ENCODE measurements around the gene PEX14. TPM values are rescaled to one million over a fixed set of nuclear protein-coding genes. Genes with fewer than 3 reads are reported as not detected.
A peak's percentile ranks its signal among the peaks of the same experiment; 100 is the strongest.

The PEX14 gene
- polyA plus RNA-seq, 1 donor from 2014 or later = 13.5 TPM

DNA sequence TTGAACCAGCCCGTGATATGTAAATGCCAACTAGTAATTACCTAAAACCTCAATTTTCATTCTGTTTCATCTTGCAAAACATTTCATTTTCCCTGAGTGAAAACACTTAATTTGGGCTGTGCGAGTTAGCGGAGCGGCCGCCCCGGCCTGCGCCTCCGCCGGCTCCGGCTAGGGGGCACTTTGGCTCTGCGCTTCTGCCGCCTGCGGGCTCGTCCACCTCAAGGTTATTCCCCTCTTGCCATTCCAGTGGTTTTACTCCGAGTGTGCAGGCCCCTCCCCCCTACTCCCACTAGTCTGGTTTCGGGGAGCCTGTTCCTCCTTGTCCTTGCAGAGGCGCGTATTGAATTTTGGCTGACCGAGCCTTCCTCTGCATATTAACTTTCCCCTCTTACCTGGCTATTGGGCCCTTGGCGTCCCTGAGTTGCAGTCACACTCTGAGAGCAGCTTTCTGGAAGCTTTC, 55.6 kb downstream of the PEX14 start:
- H4K20me1 ChIP-seq (ENCODE audit: insufficient read depth) = no peaks in the 10 kb centered on the region
- no peaks in the 10 kb centered on the region for H3K27me3 ChIP-seq (ENCODE audit: insufficient read depth, low read depth, low read length)
- H3F3A ChIP-seq (ENCODE audit: insufficient read depth, low read length, poor library complexity, severe bottlenecking) = no peaks in the 10 kb centered on the region
- H3K9me2 ChIP-seq (ENCODE audit: insufficient read depth, low read length) = no peaks in the 10 kb centered on the region
- no peak overlapping the region for H3K4me2 ChIP-seq (ENCODE audit: low read length)
- H3K36me3 ChIP-seq (ENCODE audit: insufficient read depth, low read length) = no peaks in the 10 kb centered on the region
- no peak overlapping the region for H3K9ac ChIP-seq (ENCODE audit: low read length)
- no peak overlapping the region for H3K4me3 ChIP-seq (ENCODE audit: low read length)
- H2AFZ ChIP-seq (ENCODE audit: low read depth, low read length) = no peak overlapping the region
- H3K79me2 ChIP-seq (replicated peaks; ENCODE audit: insufficient read depth, low read length) = no peaks in the 10 kb centered on the region
- no peaks in the 10 kb centered on the region for H3K9me3 ChIP-seq (ENCODE audit: low read length)
- peak; percentile 76 for TF ChIP-seq SMC3 (conservative IDR thresholded peaks at IDR 0.05; ENCODE audit: poor library complexity)
- TF ChIP-seq EP300 (conservative IDR thresholded peaks at IDR 0.05; ENCODE audit: poor library complexity, severe bottlenecking) = no peak
- TF ChIP-seq, protein P1, sequence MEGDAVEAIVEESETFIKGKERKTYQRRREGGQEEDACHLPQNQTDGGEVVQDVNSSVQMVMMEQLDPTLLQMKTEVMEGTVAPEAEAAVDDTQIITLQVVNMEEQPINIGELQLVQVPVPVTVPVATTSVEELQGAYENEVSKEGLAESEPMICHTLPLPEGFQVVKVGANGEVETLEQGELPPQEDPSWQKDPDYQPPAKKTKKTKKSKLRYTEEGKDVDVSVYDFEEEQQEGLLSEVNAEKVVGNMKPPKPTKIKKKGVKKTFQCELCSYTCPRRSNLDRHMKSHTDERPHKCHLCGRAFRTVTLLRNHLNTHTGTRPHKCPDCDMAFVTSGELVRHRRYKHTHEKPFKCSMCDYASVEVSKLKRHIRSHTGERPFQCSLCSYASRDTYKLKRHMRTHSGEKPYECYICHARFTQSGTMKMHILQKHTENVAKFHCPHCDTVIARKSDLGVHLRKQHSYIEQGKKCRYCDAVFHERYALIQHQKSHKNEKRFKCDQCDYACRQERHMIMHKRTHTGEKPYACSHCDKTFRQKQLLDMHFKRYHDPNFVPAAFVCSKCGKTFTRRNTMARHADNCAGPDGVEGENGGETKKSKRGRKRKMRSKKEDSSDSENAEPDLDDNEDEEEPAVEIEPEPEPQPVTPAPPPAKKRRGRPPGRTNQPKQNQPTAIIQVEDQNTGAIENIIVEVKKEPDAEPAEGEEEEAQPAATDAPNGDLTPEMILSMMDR (IDR thresholded peaks at IDR 0.05; ENCODE audit: poor library complexity, severe bottlenecking) = peak; percentile 76
- TF ChIP-seq MXI1 (conservative IDR thresholded peaks at IDR 0.05; ENCODE audit: poor library complexity, severe bottlenecking) = no peak
- peak; percentile 81 for TF ChIP-seq RAD21 (conservative IDR thresholded peaks at IDR 0.05)
- H3K27ac ChIP-seq (ENCODE audit: low read length) = no peak overlapping the region

DNA sequence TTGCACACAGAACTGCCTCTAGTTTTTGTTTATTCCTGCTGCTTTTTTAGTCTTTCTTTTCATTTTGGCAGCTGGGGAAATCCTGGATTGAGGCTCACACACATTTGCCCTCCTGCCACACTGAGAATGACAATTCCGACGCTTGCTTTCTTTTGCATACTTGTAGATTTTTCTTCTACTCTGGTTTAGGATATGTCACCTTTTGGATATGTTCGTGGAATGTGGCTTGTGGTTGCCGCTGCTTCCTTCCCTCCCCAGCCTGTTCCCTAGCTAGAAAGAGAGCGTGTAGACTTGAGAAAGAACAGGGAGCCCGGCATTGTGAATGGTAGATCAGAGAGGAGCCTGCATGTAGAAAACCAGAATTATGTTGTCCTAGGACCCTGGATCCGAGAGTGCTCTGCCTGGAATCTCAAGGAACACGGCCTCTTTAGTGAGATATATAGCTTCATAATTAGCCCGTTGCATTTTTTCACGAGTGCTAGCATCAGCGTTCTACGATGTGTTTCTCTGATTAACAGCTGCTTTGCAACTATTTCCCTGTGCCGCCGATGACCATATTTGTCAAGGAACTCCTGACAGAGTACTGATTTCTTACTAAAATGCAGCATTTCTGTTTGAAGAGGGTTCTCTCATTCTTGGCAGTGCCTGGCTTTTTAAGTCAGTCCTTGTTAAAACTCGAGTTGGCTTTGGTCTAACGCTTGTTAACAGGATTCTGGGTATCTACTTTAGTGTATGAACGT, 56.2 kb downstream of the PEX14 start:
- no peak overlapping the region for H3K27ac ChIP-seq (ENCODE audit: low read length)
- no peak overlapping the region for H3K4me2 ChIP-seq (ENCODE audit: low read length)
- no peaks in the 10 kb centered on the region for H3K79me2 ChIP-seq (replicated peaks; ENCODE audit: insufficient read depth, low read length)
- no peaks in the 10 kb centered on the region for H3K36me3 ChIP-seq (ENCODE audit: insufficient read depth, low read length)
- H4K20me1 ChIP-seq (ENCODE audit: insufficient read depth) = no peaks in the 10 kb centered on the region
- no peak for TF ChIP-seq EZH2 (IDR thresholded peaks at IDR 0.05; ENCODE audit: borderline replicate concordance, insufficient read depth, low read length, poor library complexity, severe bottlenecking)
- TF ChIP-seq SMC3 (conservative IDR thresholded peaks at IDR 0.05; ENCODE audit: poor library complexity) = no peak
- TF ChIP-seq, protein P2, sequence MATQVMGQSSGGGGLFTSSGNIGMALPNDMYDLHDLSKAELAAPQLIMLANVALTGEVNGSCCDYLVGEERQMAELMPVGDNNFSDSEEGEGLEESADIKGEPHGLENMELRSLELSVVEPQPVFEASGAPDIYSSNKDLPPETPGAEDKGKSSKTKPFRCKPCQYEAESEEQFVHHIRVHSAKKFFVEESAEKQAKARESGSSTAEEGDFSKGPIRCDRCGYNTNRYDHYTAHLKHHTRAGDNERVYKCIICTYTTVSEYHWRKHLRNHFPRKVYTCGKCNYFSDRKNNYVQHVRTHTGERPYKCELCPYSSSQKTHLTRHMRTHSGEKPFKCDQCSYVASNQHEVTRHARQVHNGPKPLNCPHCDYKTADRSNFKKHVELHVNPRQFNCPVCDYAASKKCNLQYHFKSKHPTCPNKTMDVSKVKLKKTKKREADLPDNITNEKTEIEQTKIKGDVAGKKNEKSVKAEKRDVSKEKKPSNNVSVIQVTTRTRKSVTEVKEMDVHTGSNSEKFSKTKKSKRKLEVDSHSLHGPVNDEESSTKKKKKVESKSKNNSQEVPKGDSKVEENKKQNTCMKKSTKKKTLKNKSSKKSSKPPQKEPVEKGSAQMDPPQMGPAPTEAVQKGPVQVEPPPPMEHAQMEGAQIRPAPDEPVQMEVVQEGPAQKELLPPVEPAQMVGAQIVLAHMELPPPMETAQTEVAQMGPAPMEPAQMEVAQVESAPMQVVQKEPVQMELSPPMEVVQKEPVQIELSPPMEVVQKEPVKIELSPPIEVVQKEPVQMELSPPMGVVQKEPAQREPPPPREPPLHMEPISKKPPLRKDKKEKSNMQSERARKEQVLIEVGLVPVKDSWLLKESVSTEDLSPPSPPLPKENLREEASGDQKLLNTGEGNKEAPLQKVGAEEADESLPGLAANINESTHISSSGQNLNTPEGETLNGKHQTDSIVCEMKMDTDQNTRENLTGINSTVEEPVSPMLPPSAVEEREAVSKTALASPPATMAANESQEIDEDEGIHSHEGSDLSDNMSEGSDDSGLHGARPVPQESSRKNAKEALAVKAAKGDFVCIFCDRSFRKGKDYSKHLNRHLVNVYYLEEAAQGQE (IDR thresholded peaks at IDR 0.05; ENCODE audit: borderline replicate concordance) = no peak
- no peak for TF ChIP-seq RAD21 (conservative IDR thresholded peaks at IDR 0.05)
- no peak for TF ChIP-seq MXI1 (conservative IDR thresholded peaks at IDR 0.05; ENCODE audit: poor library complexity, severe bottlenecking)
- TF ChIP-seq TAF1 (IDR thresholded peaks at IDR 0.05; ENCODE audit: low read depth) = no peak
- TF ChIP-seq, protein P1 (IDR thresholded peaks at IDR 0.05; ENCODE audit: poor library complexity, severe bottlenecking) = no peak
- TF ChIP-seq EP300 (conservative IDR thresholded peaks at IDR 0.05; ENCODE audit: poor library complexity, severe bottlenecking) = no peak
- no peak for TF ChIP-seq POLR2AphosphoS5 (IDR thresholded peaks at IDR 0.05)
- no peaks in the 10 kb centered on the region for H3K27me3 ChIP-seq (ENCODE audit: insufficient read depth, low read depth, low read length)
- no peak overlapping the region for H3K9ac ChIP-seq (ENCODE audit: low read length)
- no peaks in the 10 kb centered on the region for H3F3A ChIP-seq (ENCODE audit: insufficient read depth, low read length, poor library complexity, severe bottlenecking)
- no peaks in the 10 kb centered on the region for H3K9me3 ChIP-seq (ENCODE audit: low read length)
- H2AFZ ChIP-seq (ENCODE audit: low read depth, low read length) = no peak overlapping the region
- no peak overlapping the region for H3K4me3 ChIP-seq (ENCODE audit: low read length)
- no peaks in the 10 kb centered on the region for H3K9me2 ChIP-seq (ENCODE audit: insufficient read depth, low read length)
